ENCODE results near the gene FKBP2. TPM values are rescaled to one million over a fixed set of nuclear protein-coding genes. Genes with fewer than 3 reads are reported as not detected.
A peak's percentile ranks its signal among the peaks of the same experiment; 100 is the strongest.

The FKBP2 gene
- total RNA-seq, 4 donors from 2014 or later, result 38.2 to 101 (median 57.8) TPM

DNA sequence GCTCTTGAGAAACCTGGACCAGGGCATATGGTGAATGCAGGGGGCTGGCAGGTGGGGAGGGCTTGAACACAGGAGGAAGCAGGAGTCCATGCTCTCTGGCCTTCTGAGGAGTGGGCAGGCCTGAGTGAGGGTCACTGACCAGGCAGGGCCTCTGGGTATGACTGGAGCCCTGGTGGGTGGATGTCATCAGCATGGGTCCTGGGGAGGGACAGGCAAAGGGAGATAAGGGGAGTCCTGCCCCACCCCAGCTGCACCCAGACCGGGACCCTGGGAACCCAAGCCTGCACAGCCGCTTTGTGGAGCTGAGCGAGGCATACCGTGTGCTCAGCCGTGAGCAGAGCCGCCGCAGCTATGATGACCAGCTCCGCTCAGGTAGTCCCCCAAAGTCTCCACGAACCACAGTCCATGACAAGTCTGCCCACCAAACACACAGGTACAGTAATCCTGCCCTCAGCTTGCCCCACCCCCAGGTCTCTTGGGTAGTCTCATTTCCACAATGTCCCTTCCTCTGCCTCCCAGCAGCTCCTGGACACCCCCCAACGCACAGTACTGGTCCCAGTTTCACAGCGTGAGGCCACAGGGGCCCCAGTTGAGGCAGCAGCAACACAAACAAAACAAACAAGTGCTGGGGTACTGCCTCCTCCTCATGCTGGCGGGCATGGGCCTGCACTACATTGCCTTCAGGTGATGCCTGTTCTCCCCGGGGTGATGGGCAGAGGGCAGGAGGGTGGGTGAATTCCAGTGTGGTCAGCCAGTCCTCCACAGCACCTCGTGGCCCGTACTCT lies 8.5 kb upstream of the FKBP2 start:
- Histone ChIP-seq H3K4me3 (no peak overlapping the region), H3K4me1 (peaks cover 0 to 74% (median 37%) of the 10 kb centered on the region in 4 donors), H3K27me3 (no peaks in the 10 kb centered on the region), H3K9me3 (no peaks in the 10 kb centered on the region), H3K27ac (peak overlapping the region in 1 of 4 donors; percentile 9), H3K36me3 (peaks cover 0 to 13% (median 0%) of the 10 kb centered on the region in 3 donors)
- 87 to 88% methylated on average over 12 to 15 of the region's 15 CpGs for WGBS, 2 donors
- DNase-seq (ENCODE audit: low spot score in 2 of 2), result no peak
- TF ChIP-seq POLR2A (IDR thresholded peaks at IDR 0.05) (no peak), EP300 (IDR thresholded peaks at IDR 0.05) (no peak)
- TF ChIP-seq, protein P1, sequence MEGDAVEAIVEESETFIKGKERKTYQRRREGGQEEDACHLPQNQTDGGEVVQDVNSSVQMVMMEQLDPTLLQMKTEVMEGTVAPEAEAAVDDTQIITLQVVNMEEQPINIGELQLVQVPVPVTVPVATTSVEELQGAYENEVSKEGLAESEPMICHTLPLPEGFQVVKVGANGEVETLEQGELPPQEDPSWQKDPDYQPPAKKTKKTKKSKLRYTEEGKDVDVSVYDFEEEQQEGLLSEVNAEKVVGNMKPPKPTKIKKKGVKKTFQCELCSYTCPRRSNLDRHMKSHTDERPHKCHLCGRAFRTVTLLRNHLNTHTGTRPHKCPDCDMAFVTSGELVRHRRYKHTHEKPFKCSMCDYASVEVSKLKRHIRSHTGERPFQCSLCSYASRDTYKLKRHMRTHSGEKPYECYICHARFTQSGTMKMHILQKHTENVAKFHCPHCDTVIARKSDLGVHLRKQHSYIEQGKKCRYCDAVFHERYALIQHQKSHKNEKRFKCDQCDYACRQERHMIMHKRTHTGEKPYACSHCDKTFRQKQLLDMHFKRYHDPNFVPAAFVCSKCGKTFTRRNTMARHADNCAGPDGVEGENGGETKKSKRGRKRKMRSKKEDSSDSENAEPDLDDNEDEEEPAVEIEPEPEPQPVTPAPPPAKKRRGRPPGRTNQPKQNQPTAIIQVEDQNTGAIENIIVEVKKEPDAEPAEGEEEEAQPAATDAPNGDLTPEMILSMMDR (IDR thresholded peaks at IDR 0.05), result no peak

DNA sequence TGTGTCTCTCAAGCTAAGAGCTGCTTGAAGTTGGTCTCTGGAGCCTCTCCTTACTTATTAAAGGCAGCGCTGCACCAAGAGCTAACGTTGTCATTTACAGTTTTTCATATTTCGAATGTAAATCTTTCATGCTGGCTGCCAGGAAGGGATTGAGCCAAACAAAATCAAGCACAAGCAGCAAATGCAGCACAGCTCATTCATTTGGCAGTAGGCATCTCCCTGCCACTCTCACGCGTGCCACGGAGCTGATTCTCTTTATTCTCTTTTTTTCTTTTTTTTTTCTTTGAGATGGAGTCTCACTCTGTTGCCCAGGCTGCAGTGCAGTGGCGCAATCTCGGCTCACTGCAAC lies 8.0 kb upstream of the FKBP2 start:
- TF ChIP-seq EP300 (IDR thresholded peaks at IDR 0.05), result no peak
- TF ChIP-seq POLR2A (IDR thresholded peaks at IDR 0.05), result no peak
- TF ChIP-seq, protein P1 (IDR thresholded peaks at IDR 0.05), result no peak
- H3K27ac ChIP-seq, result no peak overlapping the region

DNA sequence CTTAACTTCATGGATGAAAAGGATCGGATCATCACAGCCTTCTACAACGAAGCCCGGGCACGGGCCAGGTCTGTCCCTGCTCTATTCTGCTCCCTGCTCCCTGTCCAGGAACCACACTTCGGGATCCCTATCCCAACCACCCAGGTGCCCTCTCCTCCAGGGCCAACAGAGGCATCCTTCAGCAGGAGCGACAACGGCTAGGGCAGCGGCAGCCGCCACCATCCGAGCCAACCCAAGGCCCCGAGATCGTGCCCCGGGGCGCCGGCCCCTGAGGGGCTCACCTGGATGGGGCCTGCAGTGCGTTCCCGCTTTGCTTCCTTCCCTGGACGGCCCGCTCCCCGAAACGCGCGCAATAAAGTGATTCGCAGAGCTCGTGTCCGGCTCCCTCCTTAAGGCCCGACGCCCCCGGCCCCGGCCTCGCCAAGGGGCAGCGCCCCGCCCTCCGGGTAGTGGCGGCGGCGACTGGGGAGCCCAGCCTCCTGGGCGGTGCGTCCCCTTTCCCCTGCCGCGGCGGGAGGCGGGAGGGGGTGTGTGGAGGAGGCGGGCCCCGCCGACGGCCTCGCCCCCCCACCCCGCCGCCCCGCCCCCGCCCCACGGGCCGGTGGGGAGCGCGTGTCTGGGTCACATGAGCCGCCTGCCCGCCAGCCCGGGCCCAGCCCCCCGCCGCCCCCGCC lies 6.8 kb upstream of the FKBP2 start, which contains the start of gene VEGFB:
VEGFB (plus strand) TSS at position 672 of the 674 bp plus-strand sequence. CDS start 250 bp downstream, outside the sequence.
- Histone ChIP-seq H3K27me3 (no peaks in the 10 kb centered on the region), H3K36me3 (peaks cover 0 to 30% (median 4%) of the 10 kb centered on the region in 3 donors), H3K4me1 (peaks cover 0 to 64% (median 36%) of the 10 kb centered on the region in 4 donors), H3K4me3 (peak within 1 kb of the TSS; percentile 57 to 90 (median 77)), H3K27ac (peak within 1 kb of the TSS; percentile 71 to 94 (median 89)), H3K9me3 (no peaks in the 10 kb centered on the region)
- TF ChIP-seq EP300 (IDR thresholded peaks at IDR 0.05) (peak in 1 of 2 donors; percentile 67), POLR2A (IDR thresholded peaks at IDR 0.05) (peak in 1 of 2 donors; percentile 45)
- TF ChIP-seq, protein P1 (IDR thresholded peaks at IDR 0.05), result no peak
- peak; percentile 53 to 55 for DNase-seq (ENCODE audit: low spot score in 2 of 2)
- WGBS, 2 donors, result 3 to 9% methylated on average over 24 to 33 of the region's 62 CpGs

More for the DNA sequence above, 8.0 kb upstream of the FKBP2 start:
- Histone ChIP-seq H3K36me3 (peaks cover 0 to 18% (median 0%) of the 10 kb centered on the region in 3 donors), H3K4me1 (peaks cover 0 to 68% (median 36%) of the 10 kb centered on the region in 4 donors), H3K4me3 (no peak overlapping the region), H3K9me3 (no peaks in the 10 kb centered on the region), H3K27me3 (no peaks in the 10 kb centered on the region)
- DNase-seq (ENCODE audit: low spot score in 2 of 2), result no peak
- 66 to 78% methylated on average over 8 of the region's 8 CpGs for WGBS, 2 donors

DNA sequence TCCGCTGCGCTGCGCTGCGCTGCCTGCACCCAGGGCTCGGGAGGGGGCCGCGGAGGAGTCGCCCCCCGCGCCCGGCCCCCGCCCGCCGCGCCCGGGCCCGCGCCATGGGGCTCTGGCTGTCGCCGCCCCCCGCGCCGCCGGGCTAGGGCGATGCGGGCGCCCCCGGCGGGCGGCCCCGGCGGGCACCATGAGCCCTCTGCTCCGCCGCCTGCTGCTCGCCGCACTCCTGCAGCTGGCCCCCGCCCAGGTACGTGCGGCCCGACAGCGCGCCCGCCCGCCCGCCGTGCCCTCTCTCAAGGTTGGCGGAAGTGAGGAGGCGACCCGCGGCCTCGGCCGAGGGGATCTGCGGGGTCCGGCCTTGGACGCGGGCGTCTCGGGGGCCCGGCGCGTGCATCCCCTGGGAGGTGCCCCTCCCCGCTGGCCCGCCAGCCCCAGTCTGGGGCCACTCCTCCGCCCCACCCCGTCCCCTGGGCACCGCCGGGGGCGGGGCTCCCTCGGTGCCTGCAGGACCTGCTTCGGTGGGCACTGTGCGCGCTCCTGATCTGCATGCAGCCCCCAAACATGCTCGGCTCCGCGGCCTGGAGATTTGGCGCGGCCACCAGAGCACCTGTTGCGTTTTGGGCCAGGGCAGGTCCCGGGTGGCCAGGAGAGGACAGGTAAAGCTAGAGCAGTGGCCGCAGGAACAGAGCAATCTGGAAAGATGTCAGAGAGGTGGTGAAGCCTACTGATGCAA lies 6.1 kb upstream of the FKBP2 start:
- peak overlapping the region; percentile 71 to 94 (median 89) for H3K27ac ChIP-seq
- WGBS, 2 donors, result 9 to 12% methylated on average over 11 to 13 of the region's 80 CpGs
- H3K27me3 ChIP-seq, result no peaks in the 10 kb centered on the region
- H3K36me3 ChIP-seq, result peaks cover 0 to 33% (median 4%) of the 10 kb centered on the region in 3 donors
- peak overlapping the region; percentile 53 to 90 (median 68) for H3K4me3 ChIP-seq
- TF ChIP-seq, protein P1 (IDR thresholded peaks at IDR 0.05), result peak in 1 of 5 experiments; percentile 40
- TF ChIP-seq POLR2A (IDR thresholded peaks at IDR 0.05) (peak in 1 of 2 donors; percentile 29), EP300 (IDR thresholded peaks at IDR 0.05) (peak in 1 of 2 donors; percentile 9)
- no peaks in the 10 kb centered on the region for H3K9me3 ChIP-seq
- H3K4me1 ChIP-seq, result peaks cover 0 to 59% (median 29%) of the 10 kb centered on the region in 4 donors
- no peak for DNase-seq (ENCODE audit: low spot score in 2 of 2)
